GM18517 (cell line): Measurements from ENCODE around the gene SPPL3.

Source experiments
- ATAC-seq: cut with Tn5 transposase; IDR thresholded peaks from one replicate; pipeline ENCODE4 v1.9.1; 2021; ENCODE audit warnings: mild to moderate bottlenecking, moderate library complexity; ENCODE audit not compliant: unreplicated experiment

The SPPL3 gene

DNA sequence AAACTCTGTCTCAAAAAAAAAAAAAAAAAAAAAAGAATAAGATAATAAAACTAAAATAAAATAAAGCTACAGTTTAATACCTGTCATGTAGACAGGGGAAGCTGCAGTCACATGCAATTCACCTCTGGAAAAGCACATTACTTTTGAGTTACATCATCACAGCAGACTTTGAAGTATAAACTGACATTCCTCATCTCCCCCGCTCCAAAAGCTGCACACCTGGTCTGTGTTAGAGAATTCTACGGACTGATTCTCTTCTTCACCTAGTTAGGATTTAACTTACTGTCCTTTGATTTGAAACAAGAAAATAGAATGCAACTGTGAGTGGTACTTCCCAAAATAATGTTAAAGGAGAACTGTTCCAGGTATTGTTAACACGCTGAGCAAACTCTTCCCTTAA, 25.1 kb downstream of the SPPL3 start:
- ATAC-seq = no peak

DNA sequence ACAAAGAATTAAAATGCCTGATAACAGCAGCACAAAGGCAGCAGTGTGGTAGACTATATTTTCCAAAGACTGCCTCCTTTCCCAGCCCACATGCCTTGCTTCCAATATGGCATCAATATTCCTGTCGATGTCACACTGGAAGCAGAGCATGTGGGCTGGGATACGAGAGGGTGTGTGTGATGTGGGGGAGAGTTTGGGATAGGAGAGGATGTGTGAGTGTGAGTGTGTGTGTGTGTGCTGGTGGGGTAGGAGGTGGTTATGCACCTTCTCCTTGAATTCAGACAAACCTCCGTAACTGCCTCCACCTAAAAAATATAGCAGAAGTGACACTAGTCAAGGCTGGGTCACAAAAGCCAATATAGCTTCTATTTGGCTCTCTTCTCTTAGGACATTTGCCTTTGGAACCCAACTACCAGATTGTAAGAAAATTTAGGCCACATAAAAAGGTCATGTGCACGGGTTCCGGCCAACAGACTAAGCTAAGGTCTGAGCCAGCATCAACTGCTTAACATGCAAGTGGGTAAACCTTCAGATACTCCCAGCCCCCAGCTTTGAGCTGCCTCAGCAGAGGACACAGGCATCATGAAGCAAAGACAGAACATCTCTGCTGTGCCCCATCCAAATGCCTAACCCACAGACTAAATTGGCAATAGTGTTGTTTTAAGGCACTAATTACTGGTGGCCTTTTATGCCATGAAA, 29.5 kb downstream of the SPPL3 start:
- ATAC-seq = no peak

DNA sequence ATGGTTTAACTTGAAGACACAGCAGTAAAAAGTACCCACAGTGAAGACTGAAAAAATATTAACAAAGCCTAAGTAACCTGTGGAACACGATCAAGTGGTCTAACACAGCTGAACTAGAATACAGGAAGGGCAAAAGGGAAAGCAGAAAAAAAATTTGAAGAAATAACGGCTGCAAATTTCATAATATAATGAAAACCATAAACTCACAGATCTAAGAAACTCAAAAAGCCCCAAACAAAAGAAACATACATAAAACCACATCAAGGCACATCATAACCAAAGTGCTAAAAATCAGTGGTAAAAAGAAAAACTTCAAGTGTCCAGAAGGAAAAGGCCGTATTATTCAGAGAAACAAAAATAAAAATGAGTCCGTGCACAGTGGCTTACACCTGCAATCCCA, 30.9 kb downstream of the SPPL3 start:
- ATAC-seq = no peak

DNA sequence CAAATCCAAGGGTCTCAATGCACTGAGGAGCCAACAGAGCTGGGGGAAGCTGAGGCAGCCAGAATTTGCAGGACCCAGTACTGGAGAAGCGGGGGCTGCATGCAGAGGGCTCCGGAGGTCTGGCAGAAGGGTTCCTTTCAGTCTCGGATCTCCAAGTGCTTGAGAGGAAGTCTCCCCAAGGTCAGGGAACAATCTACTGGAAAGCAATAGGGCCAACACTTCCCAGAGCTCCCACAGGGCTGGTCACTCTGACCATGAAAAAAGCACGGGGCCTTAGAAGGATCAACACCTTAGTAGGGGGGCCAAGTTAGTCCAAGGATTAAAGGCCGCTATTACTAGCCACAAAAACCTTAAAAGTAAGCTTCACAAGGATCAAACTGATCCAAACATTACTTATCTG, 31.7 kb downstream of the SPPL3 start:
- no peak for ATAC-seq

DNA sequence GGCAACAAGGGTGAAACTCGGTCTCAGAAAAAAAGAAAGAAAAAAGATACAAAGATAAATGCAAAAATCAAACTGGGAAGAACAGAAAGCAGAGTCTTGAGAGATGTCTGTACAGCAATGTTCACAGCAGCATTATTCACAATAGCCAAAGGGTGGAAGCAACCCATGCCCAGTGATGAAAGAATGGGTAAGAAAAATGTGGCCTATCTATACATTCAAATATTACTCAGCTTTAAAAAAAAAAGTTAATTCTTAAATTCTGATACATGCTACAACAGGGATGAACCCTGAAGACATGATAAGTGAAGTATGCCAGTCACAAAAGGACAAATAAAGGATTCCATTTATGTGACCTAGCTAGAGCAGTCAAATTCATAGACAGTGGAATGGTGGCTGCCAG, 33.7 kb downstream of the SPPL3 start:
- ATAC-seq = no peak

DNA sequence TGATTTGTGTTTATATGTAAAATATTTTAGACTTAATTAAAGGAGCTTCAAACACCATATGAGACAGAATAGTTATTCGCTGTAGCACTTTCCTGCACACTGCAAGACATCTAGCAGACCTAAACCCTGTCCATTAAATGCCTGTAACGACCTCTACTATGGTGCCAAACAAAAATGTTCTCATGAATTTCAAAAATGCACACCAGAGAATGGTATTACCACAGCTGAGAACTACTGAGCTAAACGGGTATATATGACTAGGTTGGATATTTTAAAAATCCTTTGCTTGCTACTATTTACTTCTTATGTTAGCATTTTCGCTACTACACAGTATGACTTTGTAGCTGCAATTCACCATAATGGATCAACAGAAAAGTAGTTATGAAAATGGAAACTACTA, 34.8 kb downstream of the SPPL3 start:
- no peak for ATAC-seq

DNA sequence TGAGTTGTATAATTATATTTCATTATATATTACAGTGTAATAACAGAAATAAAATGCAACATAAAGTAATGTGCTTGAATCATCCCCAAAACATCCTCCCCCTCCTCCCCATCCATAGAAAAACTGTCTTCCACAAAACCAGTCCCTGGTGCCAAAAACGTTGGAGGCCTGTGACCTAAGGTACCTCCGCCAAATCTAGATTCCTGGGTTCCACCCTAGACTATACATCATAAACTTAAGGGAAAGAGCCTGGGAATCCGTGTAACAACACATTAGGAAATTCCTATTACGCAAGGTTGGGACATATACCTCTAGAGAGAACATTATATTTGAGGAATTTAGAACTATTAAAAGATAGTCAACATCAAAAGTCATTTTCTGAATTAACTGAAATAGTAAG, 38.0 kb downstream of the SPPL3 start:
- ATAC-seq = no peak

DNA sequence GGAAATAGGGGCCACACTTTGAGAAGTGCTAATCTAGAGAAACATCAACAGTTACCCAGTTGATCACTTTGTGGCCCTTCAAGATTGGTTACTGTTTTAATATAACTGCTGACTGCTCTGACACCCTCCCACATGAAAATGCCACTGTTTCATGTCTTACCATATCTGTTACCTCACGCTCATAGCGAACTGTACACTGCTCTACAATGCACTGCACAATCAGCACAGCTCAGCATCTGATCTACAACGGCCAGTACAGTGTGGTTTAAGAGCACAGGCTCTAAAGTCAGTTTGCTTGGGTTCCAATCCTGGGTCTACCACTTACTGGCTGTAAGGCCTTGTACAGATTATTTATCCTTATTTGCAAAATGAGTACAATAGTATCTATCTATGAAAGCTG, 39.1 kb downstream of the SPPL3 start:
- ATAC-seq = no peak

DNA sequence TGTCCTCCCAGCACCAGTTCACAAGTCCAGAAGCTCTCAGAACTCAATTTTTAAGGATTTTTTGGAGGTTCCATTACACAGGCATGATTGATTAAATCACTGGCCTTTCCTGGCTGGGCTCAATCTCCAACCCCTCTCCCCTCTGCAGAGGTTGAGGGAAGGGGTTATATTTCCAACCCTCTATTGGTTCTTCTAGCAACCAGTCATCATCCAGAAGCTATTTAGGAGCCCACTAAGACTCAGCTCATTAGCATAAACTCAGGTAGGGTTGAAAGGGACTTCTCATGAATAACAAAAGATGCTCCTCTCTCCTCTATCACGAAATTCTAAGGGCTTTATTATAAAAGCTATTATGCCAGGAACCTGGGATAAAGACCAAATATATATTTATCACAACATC, 41.5 kb downstream of the SPPL3 start:
- ATAC-seq = no peak

DNA sequence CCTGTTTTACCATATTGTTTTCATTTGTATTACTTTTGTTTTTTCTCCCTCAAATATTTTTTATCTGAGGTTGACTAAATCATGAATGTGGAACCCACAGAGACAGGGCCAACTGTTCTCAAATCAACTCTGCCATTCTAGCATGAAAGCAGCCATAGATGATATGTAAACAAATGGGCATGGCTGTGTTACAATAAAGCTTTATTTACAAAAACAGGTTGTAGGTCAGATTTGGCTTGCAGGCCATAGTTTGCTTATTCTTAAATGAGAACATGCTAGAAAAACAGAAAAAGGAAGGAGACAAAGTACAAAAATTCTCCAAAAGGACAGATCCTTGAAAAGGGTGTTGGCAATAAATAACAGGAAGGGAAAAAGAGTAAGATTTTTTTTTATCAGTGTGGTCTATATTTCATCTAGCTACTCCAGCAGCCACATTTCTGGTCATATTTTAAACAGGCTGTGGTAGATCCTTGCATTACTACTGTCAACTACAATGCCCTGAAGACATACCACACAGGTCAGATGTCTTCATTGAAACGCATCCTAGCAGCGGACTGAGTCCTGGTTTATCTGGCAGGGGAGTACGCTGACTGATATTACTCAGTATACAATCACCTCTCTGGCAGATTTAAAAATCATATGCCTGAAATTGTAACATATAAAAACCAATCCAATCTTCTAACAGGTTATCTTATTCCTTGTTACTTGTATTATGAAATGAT, 42.9 kb downstream of the SPPL3 start:
- ATAC-seq = no peak

DNA sequence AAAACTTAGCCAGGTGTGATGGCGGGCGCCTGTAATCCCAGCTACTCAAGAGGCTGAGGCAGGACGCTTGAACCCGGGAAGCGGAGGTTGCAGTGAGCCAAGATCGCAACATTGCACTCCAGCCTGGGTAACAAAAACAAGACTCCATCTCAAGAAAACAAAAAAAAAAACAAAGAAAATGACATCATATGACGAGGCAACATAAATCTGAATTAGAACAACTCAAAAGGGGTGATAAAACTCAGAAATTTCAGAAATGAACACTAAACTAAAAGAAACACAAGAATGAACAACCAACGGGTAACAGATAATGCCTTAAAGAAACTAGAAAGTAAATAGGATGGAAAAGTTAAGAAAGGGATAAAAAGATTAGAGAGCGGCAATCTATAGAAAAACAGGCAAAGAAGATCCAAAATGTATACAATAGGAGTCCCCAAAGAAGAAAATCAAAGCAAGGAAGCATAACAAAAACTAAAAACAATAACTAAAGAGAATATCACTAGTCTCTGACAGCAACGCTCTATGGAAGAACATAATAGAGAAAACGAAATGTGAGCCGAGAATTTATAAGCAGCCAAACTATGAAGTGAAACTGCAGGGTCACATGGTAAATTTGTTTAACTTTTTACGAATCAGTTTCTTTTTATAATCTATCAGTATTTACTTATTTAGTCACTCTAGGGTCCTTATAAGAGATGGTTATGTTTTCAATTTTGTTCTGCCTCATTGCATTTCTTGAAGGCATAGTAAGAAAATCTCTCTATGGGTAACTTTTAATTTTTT, 45.7 kb downstream of the SPPL3 start:
- ATAC-seq = no peak

DNA sequence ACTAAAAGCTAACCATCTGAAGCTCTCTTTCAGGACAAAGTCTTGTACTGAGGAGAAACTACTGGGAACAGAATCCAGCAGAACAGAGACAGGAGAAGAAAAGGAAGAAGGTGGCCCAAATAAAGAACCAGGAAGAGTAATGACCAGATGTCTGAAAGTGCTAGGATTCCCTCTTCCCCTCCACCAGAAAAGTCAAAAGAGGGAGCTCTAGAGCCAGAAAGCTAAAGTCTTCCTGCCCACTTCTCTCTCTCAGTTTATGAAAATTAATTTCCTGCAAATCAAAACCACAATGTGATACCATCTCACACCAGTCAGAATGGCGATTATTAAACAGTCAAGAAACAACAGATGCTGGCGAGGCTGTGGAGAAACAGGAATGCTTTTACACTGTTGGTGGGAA, 47.2 kb downstream of the SPPL3 start:
- ATAC-seq = no peak

DNA sequence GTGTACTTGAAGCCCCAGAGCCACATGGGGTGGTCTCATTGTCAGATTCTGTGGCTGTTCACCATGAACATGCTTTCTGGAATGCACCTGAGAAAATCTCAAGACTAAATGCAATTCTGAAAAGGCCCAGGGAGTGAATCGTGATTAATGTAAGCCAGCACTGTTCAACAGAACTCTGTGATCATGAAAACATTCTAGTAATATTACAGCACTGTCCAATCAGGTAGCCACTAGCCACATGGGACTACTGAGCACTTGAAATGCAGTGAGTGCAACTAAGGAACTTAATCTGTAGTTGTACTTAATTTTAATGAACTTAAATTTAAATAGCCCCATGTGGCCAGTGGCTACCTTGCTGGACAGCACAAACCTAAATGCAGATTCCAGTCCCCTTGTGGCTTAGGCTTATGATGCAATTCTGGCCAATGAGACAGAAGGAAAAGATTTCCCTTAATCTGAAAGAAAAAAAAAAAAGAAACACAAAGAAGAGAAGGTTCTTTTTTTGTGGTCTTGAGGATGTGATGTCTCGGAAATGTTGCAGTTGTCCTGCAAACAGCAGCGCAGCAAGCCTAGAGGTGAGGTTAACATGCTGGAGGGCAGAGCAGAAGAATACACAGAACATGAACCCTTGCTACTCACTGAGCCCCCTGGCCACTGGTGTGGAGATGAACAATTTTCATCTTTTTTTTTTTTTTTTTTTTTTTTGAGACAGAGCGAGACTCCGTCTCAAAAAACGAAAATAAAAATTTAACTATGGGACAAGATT, 48.2 kb downstream of the SPPL3 start:
- ATAC-seq = no peak

DNA sequence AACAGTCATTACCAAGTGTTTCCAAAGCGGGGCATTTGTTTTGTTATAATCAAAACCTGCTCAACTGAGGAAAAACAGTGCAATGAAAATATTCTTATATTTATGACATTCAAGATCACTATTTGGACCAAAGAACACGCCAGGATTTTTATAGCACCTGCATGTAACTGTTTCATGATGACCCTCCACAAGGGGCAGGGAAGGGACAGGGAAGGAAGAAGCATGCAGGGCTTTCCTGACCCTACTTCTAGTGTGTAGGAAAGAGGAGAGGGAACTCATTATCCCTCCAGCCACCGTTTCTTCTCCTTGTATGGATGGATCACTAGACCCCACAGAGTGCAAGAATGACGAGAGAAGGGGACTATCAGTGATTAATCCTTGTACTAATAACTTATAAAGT, 49.4 kb downstream of the SPPL3 start:
- ATAC-seq = no peak

DNA sequence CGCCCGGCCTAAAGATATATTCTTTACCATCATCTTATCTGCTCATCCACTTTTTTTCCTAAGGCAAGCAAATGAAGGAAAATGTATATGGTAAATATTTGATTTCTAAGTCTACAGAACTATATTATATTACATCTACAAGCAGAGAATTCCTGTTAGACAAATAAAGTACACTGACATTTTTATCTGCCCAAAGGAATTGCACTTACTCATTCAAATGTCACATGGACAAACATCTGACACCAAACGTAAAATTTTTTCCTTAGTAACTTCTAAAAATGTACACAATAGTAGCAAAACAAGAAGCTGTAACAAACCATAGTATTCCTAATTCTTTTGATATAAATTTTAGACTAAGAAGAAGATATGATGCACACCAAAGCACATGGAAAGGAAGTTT, 51.0 kb downstream of the SPPL3 start:
- no peak for ATAC-seq

DNA sequence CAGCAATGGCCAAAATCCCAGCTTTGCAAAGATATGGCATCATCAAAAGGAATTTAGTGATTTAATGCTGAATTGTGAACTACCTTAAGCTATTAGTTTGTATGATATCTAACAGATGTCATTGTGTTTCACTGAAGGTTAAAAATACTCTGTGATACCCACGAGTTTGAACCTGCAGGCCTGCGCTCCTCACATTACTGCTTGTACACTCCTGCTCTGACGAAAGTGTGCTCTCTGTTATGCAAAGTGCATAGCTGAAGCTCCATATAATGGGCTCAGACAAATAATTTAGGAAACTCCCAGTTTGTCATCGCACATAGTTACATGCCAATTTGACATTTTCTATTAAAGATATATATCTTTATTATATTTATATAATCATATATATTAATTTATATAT, 52.2 kb downstream of the SPPL3 start:
- no peak for ATAC-seq

DNA sequence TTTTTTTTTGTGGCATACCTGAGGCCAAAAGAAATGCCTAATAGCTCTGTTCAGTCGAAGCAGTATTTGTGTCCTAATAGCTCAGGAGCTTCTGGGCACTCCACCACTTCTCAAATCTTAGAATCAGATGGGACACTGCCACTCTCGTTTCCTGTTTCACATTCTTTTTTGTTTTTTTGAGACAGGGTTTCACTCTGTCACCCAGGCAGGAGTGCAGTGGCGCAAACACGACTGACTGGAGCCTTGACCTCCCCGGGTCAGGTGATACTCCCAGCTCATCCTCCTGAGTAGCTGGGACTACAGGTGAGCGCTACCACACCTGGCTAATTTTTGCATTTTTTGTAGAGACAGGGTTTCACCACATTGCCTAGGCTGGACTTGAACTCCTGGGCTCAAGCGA, 52.7 kb downstream of the SPPL3 start:
- peak; percentile 71 for ATAC-seq

DNA sequence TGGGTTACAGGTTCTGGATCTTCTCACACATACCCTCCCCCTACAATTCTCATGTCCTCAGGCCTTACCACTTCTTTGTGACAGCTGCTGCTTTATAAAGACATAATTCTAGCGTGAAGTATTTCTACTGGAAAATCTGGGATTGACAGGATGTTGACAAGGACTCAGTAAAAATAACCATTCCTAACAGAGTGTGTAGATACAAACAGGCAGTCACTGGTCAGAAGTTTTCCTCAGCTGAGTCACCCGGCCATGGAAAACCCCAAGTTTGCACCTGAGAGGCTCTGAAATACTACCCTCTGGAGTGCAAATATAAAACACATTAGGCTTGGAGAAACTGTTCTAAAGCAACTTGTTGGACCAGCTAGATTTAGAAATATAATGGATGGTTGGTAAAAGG, 54.4 kb downstream of the SPPL3 start:
- no peak for ATAC-seq

DNA sequence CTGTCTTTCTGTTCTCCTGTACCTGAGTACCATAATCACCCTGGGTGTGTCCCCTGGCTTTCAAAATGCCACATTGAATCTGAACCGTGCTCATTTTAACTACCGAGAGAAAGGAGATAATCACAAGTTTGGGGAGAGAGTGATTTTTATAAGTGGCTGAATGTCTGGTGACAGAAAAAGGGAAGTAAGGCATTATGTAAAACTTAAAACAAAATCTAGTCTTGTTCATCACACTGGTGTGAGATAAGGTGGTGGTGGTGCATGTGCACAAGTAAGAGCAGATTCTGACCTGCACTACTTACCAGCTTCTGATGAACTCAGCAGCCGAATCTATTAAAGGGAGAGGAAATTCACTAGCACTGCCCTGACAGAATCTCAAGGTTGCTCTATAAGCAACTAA, 56.3 kb downstream of the SPPL3 start:
- peak; percentile 65 for ATAC-seq

DNA sequence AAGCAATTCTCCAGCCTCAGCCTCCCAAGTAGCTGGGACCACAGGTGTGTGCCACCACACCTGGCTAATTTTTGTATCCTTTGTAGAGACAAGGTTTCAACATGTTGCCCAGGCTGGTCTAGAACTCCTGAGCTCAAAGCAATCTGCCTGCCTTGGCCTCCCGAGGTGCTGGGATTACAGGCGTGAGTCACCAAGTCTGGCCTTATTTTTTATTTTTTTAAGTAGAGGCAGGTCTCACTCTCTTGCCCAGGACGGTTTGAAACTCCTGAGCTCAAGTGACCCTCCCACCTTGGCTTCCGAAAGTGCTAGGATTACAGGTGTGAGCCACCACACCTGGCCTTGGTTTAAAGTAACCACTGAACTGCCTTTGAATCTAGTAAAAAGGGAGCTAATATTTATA, 56.8 kb downstream of the SPPL3 start:
- ATAC-seq = no peak

DNA sequence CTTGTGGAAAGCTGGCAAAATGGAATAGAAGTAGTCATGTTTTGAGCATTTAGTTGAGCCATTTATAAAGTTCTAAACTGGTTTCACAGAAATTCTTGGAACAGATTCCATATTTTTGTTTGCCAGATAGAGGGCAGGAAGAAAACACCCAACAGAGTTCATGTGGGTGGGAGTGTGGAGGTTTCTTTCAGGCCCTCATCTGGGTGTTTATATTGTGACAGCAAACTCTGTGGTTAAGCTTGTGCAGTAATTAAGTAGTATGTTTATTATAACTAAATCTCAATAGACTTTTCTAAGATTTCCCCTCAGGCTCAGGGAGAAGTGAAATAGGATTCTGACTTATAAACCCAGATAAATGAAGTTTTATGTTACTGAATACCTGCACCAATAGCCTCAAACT, 57.4 kb downstream of the SPPL3 start:
- ATAC-seq = no peak
